Ascending aorta (tissue), 2 donors: ENCODE data around the gene FLRT1. TPM values are rescaled to one million over a fixed set of nuclear protein-coding genes. Genes with fewer than 3 reads are reported as not detected.

Experiments used
- DNase-seq, 2 donors: peaks; one replicate each; pipeline ENCODE4 v3.0.0-alpha.2; 2019; ENCODE audit warnings: low spot score in 2 of 2
- H3K27ac ChIP-seq, 2 donors: fragments of 200-600 bp; sonication (generic); one replicate each; pipeline ENCODE4 v1.5.1; 2016 to 2017; ENCODE audit warnings: mild to moderate bottlenecking in 1 of 2
- H3K27me3 ChIP-seq: fragments of 200-600 bp; sonication (generic); one replicate; pipeline ENCODE4 v1.5.1; 2017
- H3K36me3 ChIP-seq, 2 donors: fragments of 200-600 bp; sonication (generic); one replicate each; pipeline ENCODE4 v1.5.1; 2016
- H3K4me1 ChIP-seq, 2 donors: fragments of 200-600 bp; sonication (generic); one replicate each; pipeline ENCODE4 v1.5.1; 2016 to 2017; ENCODE audit warnings: mild to moderate bottlenecking in 1 of 2
- H3K4me3 ChIP-seq, 2 donors: fragments of 200-600 bp; sonication (generic); one replicate each; pipeline ENCODE4 v1.5.1; 2016 to 2017; ENCODE audit warnings: mild to moderate bottlenecking in 1 of 2
- H3K9me3 ChIP-seq, 2 donors: fragments of 200-600 bp; sonication (generic); one replicate each; pipeline ENCODE4 v1.5.1; 2016
- intact Hi-C: fragments of 100-400 bp; cut with DNase I; formaldehyde crosslinking; loops from one replicate; pipeline ENCODE4 v1.15.1; 2023
- total RNA-seq: library from RNA; depleted of rRNA; stranded (reverse); fragments of >200 nt; gene quantifications from one replicate; pipeline ENCODE4 v1.1.0, GENCODE V29; 2016
- TF ChIP-seq, protein P1 (sequence below), 3 experiments: fragments of 200-600 bp in 2 of 3; fragments of 450-650 bp in 1 of 3; sonication (generic) in 2 of 3; IDR thresholded peaks; one replicate each; pipeline ENCODE4 v1.5.1; 2016 to 2019; ENCODE audit warnings: antibody characterized with exemption in 3 of 3, mild to moderate bottlenecking in 1 of 3, moderate library complexity in 1 of 3

FLRT1 gene
- total RNA-seq, 1 donor from 2014 or later = 10.3 TPM

DNA sequence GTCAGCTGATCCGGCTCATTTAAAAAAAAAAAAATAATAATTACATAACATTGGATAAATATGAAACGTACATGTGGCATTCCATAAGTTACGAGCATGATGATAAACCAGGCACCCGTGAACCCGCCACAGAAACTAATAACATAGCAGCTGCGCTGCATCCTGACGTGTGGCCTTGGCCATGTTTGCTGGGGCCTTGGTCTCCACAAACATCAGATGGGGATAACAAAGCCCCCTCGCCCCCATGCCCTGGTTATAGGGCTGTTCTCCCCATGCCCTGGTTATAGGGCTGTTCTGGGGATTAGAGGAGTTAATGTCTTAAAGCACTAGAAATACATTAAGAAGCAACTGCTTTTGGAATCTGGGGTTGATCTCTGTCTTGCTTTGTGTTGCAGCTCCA, 36.7 kb downstream of the FLRT1 start:
- Histone ChIP-seq H3K4me1 (no peaks in the 10 kb centered on the region), H3K9me3 (no peaks in the 10 kb centered on the region), H3K27ac (no peak overlapping the region), H3K27me3 (no peaks in the 10 kb centered on the region), H3K4me3 (no peak overlapping the region), H3K36me3 (no peaks in the 10 kb centered on the region)
- intact Hi-C loops = no loop called here
- TF ChIP-seq, protein P1, sequence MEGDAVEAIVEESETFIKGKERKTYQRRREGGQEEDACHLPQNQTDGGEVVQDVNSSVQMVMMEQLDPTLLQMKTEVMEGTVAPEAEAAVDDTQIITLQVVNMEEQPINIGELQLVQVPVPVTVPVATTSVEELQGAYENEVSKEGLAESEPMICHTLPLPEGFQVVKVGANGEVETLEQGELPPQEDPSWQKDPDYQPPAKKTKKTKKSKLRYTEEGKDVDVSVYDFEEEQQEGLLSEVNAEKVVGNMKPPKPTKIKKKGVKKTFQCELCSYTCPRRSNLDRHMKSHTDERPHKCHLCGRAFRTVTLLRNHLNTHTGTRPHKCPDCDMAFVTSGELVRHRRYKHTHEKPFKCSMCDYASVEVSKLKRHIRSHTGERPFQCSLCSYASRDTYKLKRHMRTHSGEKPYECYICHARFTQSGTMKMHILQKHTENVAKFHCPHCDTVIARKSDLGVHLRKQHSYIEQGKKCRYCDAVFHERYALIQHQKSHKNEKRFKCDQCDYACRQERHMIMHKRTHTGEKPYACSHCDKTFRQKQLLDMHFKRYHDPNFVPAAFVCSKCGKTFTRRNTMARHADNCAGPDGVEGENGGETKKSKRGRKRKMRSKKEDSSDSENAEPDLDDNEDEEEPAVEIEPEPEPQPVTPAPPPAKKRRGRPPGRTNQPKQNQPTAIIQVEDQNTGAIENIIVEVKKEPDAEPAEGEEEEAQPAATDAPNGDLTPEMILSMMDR (IDR thresholded peaks at IDR 0.05) = no peak
- no peak for DNase-seq

DNA sequence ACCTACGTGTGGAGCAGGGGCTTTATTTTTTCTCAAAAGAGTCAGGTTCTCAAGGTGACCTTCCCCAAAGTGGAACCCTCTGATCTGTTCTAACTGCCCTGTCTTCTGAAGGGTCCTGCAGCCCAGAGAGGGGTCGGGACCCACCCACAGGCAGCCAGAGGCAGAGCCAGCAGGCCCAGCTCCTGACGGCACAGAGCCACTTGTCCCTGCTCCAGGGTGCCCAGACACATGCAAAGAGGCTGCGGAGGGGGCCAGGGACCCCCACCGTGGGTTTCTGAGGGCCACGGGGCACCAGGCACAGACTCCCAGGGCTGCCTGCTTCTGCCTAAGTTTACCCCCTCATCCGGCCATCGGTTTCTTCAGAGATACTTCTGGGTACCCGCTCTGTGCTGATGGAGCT, 37.1 kb downstream of the FLRT1 start:
- H3K27me3 ChIP-seq = no peaks in the 10 kb centered on the region
- H3K4me1 ChIP-seq = no peaks in the 10 kb centered on the region
- no peak overlapping the region for H3K4me3 ChIP-seq
- H3K27ac ChIP-seq = no peak overlapping the region
- no peaks in the 10 kb centered on the region for H3K36me3 ChIP-seq
- DNase-seq = no peak
- H3K9me3 ChIP-seq = no peaks in the 10 kb centered on the region
- TF ChIP-seq, protein P1 (IDR thresholded peaks at IDR 0.05) = no peak
- intact Hi-C loops = no loop called here

DNA sequence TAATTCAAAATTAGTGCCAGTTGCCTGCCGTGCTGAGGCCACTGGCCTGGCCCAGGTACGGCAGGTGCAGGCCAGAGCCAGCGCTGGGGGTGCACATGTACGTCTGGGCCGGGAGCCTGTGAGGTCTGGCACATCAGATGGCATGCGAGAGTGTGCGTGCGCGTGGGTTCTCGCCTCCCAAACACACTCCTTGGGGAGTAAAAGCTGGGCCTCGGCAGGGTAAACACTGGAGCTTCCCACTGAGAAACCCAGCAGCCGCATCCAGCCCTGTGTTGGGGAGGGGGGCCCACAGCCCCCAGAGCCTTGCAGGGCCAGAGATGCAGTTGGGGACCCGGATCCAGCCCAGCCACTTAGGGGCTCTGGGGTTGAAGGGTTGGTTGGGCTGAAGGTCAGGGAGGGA, 37.8 kb downstream of the FLRT1 start:
- Histone ChIP-seq H3K9me3 (no peaks in the 10 kb centered on the region), H3K27me3 (no peaks in the 10 kb centered on the region), H3K36me3 (no peaks in the 10 kb centered on the region), H3K4me3 (no peak overlapping the region), H3K27ac (no peak overlapping the region), H3K4me1 (no peaks in the 10 kb centered on the region)
- intact Hi-C loops = no loop called here
- DNase-seq = no peak
- TF ChIP-seq, protein P1 (IDR thresholded peaks at IDR 0.05) = no peak

DNA sequence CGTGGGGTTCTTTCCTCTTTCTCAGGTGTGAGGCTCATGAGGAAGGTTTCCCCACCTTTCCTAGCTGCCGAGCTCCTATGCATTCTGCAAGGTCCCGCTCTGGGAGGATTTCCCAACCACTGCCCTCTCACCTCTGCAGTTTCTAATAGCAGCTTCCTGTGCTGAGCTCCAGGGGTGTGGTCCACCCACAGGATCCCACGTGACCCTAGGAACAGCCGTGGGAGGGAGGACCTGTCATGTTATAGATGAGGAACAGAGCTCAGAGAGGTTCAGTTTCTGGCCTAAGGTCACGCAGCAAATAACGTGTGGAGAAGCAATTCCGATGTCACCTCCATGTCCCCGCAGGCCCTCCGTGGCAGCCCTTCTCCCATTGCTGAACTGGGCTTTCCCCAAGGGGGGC, 38.5 kb downstream of the FLRT1 start:
- Histone ChIP-seq H3K4me1 (no peaks in the 10 kb centered on the region), H3K27me3 (no peaks in the 10 kb centered on the region), H3K27ac (no peak overlapping the region), H3K36me3 (no peaks in the 10 kb centered on the region), H3K9me3 (no peaks in the 10 kb centered on the region), H3K4me3 (no peak overlapping the region)
- intact Hi-C loops = no loop called here
- no peak for DNase-seq
- TF ChIP-seq, protein P1 (IDR thresholded peaks at IDR 0.05) = no peak

DNA sequence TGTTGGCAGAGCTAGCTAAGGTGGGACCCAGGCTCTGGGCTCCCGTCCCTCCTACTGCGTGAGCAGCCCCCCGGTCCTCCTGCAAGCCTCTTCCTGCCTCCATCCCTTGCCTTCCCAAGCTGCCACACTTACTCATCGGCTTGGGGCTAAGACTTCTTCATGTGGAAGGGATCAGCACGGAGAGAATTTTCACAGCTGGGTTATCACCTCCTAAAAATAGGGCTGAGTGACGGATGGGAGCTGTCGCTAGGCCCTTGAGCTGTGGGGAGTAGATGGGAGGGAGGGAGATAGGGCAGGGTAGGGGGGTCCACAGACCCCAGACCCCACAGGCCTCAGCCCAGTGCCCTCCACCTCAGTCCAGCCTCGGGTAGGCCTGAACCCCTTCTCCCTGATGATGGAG, 41.0 kb downstream of the FLRT1 start:
- H3K4me3 ChIP-seq = no peak overlapping the region
- H3K27me3 ChIP-seq = no peaks in the 10 kb centered on the region
- no peak for DNase-seq
- H3K27ac ChIP-seq = no peak overlapping the region
- no peaks in the 10 kb centered on the region for H3K9me3 ChIP-seq
- H3K36me3 ChIP-seq = no peaks in the 10 kb centered on the region
- intact Hi-C loops = no loop called here
- TF ChIP-seq, protein P1 (IDR thresholded peaks at IDR 0.05) = no peak
- H3K4me1 ChIP-seq = no peaks in the 10 kb centered on the region

DNA sequence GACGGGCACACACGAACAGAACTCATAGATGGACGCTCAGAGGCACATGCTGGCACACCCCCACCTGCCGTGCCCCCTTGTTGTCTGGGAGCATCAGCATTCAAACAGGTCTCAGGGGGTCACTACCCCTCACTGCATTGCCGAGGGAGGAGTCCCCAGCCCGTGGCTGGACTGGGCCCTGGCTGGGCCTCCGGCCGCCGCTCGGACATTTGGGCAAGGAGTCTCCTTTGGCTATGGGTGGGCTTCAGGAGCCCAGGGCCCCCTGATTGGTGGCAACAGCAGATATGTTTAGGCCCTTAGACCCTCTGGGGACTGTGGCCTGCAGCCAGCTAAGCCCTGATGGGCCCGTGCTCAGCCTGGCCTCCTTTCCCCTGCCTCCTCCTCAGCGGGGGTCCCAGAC, 41.9 kb downstream of the FLRT1 start:
- TF ChIP-seq, protein P1 (IDR thresholded peaks at IDR 0.05) = no peak
- Histone ChIP-seq H3K4me1 (no peaks in the 10 kb centered on the region), H3K9me3 (no peaks in the 10 kb centered on the region), H3K36me3 (no peaks in the 10 kb centered on the region), H3K27me3 (no peaks in the 10 kb centered on the region), H3K4me3 (no peak overlapping the region), H3K27ac (no peak overlapping the region)
- intact Hi-C loops = no loop called here
- DNase-seq = no peak
